ENCODE data around the gene CLCNKB.

The CLCNKB gene

DNA sequence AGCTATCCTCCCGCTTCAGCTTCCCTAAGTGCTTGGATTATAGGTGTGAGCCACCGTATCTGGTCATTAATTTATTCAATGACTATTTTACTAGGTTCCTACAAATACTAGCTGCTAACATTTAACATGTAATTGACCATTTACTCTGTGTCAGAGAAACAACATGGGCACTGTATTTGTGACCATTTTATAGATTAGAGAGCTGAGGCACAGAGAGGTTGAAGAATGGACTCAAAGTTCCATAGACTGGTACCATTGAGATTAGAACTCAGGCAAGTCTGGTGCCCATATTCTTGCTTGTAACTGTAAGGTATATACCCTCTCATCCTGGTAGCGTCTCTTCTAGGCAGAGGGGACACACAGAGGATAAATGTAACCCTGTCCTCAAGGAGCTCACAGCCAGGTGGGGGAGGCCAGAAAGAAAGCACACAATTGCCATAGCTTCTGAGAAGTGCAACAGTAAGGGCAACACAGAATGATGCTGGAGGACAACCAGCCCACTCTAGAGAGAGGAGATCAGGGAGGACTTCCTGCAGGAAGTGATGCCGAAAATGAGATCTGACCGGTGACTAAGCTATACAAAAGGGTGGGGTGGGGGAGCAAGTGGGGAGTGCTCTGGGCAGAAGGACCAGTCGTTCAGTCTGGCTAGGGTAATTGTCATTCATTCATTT lies 35.8 kb upstream of the CLCNKB start:
- H3K36me3 ChIP-seq (ENCODE audit: control insufficient read depth, insufficient read depth, low read length), result no peaks in the 10 kb centered on the region
- no CpG with 5 or more reads among the region's 6 CpGs for WGBS (ENCODE audit: insufficient coverage, insufficient read length)
- H3K9me3 ChIP-seq (ENCODE audit: control insufficient read depth, insufficient read depth, low read length), result no peaks in the 10 kb centered on the region
- no peaks in the 10 kb centered on the region for H3K27me3 ChIP-seq (ENCODE audit: control insufficient read depth, insufficient read depth, low read length)
- H3K4me3 ChIP-seq (ENCODE audit: low read length), result no peak overlapping the region
- no peak overlapping the region for H3K27ac ChIP-seq (ENCODE audit: low read length)
- no peak for DNase-seq (ENCODE audit: low read depth, low spot score)
- H3K4me1 ChIP-seq (ENCODE audit: control insufficient read depth, insufficient read depth, low read length), result peaks cover 3% of the 10 kb centered on the region; the same call in 1 of the 2 replicates

DNA sequence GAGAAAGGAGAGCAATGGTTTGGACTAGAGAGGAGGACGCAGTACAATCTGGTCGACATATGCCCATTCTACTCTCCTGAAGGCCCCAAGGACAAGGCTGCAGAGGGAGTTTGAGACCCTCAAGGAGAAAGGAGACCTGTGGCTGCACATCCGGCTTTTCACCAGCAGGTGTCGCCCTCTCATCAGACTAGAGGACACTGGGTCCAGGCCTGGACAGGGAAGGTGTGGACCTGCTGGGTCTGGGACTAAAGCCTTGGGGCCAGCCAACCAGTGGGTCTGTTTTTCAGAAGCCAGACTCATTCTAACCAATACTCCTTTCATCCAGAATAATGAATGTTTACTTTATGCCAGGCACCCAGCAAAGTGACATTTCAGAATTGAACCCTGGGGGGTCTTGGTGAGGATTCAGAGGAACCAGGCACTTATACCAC lies 34.5 kb upstream of the CLCNKB start:
- Histone ChIP-seq H3K4me3 (ENCODE audit: low read length) (no peak overlapping the region), H3K4me1 (ENCODE audit: control insufficient read depth, insufficient read depth, low read length) (peaks cover 5% of the 10 kb centered on the region), H3K27me3 (ENCODE audit: control insufficient read depth, insufficient read depth, low read length) (no peaks in the 10 kb centered on the region), H3K36me3 (ENCODE audit: control insufficient read depth, insufficient read depth, low read length) (no peaks in the 10 kb centered on the region), H3K9me3 (ENCODE audit: control insufficient read depth, insufficient read depth, low read length) (no peaks in the 10 kb centered on the region), H3K27ac (ENCODE audit: low read length) (no peak overlapping the region)
- DNase-seq (ENCODE audit: low read depth, low spot score), result no peak
- WGBS (ENCODE audit: insufficient coverage, insufficient read length), result no CpG with 5 or more reads among the region's 4 CpGs

DNA sequence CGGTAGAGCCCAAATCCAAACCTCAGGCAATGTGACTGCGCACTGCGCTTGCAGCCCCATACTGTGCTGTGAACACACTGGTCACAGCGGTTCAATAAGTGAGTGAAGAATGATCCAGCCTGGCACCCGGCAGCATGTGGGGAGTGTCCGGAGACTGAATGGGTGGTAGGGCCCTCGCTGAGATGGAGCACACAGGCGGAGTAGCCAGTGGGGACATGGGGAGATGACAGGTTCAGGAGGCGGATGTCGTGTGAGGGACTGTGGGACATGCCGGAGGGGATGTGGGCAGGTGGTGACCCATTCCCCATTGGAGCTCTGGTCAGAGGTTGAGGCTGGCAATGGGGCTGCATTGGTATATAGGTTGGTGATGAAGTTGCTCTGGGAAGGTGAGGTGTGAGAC lies 33.9 kb upstream of the CLCNKB start:
- no peak overlapping the region for H3K4me3 ChIP-seq (ENCODE audit: low read length)
- no peaks in the 10 kb centered on the region for H3K9me3 ChIP-seq (ENCODE audit: control insufficient read depth, insufficient read depth, low read length)
- H3K36me3 ChIP-seq (ENCODE audit: control insufficient read depth, insufficient read depth, low read length), result no peaks in the 10 kb centered on the region
- H3K27ac ChIP-seq (ENCODE audit: low read length), result no peak overlapping the region
- peaks cover 5% of the 10 kb centered on the region for H3K4me1 ChIP-seq (ENCODE audit: control insufficient read depth, insufficient read depth, low read length)
- H3K27me3 ChIP-seq (ENCODE audit: control insufficient read depth, insufficient read depth, low read length), result no peaks in the 10 kb centered on the region
- WGBS (ENCODE audit: insufficient coverage, insufficient read length), result no CpG with 5 or more reads among the region's 11 CpGs
- no peak for DNase-seq (ENCODE audit: low read depth, low spot score)

DNA sequence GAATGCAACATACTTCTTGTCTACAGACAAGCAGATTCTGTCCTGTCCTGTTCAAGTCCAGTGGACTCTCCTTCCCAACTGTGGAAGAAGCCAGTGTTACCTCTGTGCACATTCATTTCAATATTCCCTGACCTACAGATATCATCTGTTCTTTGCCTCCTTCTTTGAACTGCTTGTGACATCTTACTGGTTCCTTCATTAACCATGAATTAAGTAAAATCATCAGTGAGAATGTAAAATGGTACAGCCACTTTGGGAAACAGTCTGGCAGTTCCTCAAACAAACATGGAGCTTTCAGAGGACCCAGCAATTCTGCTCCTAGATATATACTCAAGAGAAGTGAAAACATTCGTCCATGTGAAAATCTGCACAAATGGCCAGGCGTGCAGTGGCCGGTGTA lies 32.7 kb upstream of the CLCNKB start:
- Histone ChIP-seq H3K4me3 (ENCODE audit: low read length) (no peak overlapping the region), H3K9me3 (ENCODE audit: control insufficient read depth, insufficient read depth, low read length) (no peaks in the 10 kb centered on the region), H3K36me3 (ENCODE audit: control insufficient read depth, insufficient read depth, low read length) (no peaks in the 10 kb centered on the region), H3K4me1 (ENCODE audit: control insufficient read depth, insufficient read depth, low read length) (peaks cover 5% of the 10 kb centered on the region), H3K27me3 (ENCODE audit: control insufficient read depth, insufficient read depth, low read length) (no peaks in the 10 kb centered on the region), H3K27ac (ENCODE audit: low read length) (no peak overlapping the region)
- no peak for DNase-seq (ENCODE audit: low read depth, low spot score)
- no CpG with 5 or more reads among the region's 3 CpGs for WGBS (ENCODE audit: insufficient coverage, insufficient read length)

DNA sequence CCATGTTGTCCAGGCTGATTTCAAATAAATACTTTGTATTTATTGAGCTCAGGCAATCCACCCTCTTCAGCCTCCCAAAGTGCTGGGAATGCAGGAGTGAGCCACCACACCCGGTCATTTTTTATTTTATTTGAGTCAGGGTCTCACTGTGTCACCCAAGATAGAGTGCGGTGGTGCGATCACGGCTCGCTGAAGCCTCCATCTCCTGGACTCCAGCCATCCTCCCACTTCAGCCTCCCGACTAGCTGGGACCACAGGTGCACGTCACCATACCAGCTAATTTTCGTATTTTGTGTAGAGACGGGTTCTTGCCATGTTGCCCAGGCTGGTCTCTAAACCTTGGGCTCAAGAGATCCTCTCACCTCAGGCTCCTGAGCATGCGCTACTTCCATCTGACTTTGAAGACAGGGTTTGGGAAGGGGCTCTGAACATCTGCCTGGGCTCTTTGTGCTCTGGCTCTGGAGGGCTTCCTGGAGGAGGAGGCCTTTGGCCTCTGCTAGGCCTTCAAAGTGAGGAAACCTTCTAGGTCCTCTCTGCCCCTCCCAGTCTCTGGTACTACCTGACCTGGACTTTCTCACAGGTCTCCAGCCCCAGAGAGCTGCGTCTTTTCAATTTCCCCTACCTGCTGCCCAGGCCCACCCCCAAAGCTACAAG lies 31.5 kb upstream of the CLCNKB start:
- no peaks in the 10 kb centered on the region for H3K9me3 ChIP-seq (ENCODE audit: control insufficient read depth, insufficient read depth, low read length)
- no peak for DNase-seq (ENCODE audit: low read depth, low spot score)
- H3K27ac ChIP-seq (ENCODE audit: low read length), result no peak overlapping the region
- WGBS (ENCODE audit: insufficient coverage, insufficient read length), result no CpG with 5 or more reads among the region's 11 CpGs
- H3K36me3 ChIP-seq (ENCODE audit: control insufficient read depth, insufficient read depth, low read length), result no peaks in the 10 kb centered on the region
- H3K27me3 ChIP-seq (ENCODE audit: control insufficient read depth, insufficient read depth, low read length), result no peaks in the 10 kb centered on the region
- peak overlapping the region; percentile 23; the same call in 1 of the 2 replicates for H3K4me3 ChIP-seq (ENCODE audit: low read length)
- H3K4me1 ChIP-seq (ENCODE audit: control insufficient read depth, insufficient read depth, low read length), result peaks cover 9% of the 10 kb centered on the region

DNA sequence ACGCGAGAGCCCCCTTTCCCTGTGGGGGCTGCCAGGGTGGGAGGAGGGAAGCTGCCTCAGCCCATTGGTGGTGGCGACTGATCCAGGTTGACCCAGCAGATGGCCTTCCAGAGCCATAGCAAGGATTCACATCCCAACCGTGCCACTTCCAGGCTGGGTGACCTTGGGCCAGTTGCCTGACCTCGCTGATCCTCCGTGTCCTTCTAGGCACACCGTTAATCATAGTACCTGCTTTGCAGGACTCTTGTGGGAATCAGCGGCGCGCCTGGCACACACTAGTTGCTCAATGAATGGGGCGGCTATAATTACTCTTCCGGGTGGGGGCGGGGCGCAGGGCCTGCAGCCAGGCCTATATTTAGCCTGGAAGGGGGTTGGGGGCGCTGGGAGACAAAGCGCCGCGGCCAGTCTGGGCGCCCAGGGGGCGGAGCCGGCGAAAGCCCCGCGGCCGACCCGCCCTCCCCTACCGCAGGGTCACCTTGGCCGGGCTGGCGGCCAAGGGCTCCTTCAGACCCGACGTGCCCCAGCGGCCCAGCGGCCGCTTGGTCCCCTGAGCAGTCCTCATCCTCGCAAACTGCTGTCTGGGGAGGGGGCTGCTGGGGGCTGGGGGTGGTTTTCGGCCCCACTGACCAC lies 30.9 kb upstream of the CLCNKB start:
- Histone ChIP-seq H3K4me3 (ENCODE audit: low read length) (peak overlapping the region; percentile 26; the same call in 1 of the 2 replicates), H3K4me1 (ENCODE audit: control insufficient read depth, insufficient read depth, low read length) (peaks cover 13% of the 10 kb centered on the region), H3K36me3 (ENCODE audit: control insufficient read depth, insufficient read depth, low read length) (no peaks in the 10 kb centered on the region), H3K27ac (ENCODE audit: low read length) (no peak overlapping the region), H3K27me3 (ENCODE audit: control insufficient read depth, insufficient read depth, low read length) (no peaks in the 10 kb centered on the region), H3K9me3 (ENCODE audit: control insufficient read depth, insufficient read depth, low read length) (no peaks in the 10 kb centered on the region)
- no peak for DNase-seq (ENCODE audit: low read depth, low spot score)
- no CpG with 5 or more reads among the region's 36 CpGs for WGBS (ENCODE audit: insufficient coverage, insufficient read length)

DNA sequence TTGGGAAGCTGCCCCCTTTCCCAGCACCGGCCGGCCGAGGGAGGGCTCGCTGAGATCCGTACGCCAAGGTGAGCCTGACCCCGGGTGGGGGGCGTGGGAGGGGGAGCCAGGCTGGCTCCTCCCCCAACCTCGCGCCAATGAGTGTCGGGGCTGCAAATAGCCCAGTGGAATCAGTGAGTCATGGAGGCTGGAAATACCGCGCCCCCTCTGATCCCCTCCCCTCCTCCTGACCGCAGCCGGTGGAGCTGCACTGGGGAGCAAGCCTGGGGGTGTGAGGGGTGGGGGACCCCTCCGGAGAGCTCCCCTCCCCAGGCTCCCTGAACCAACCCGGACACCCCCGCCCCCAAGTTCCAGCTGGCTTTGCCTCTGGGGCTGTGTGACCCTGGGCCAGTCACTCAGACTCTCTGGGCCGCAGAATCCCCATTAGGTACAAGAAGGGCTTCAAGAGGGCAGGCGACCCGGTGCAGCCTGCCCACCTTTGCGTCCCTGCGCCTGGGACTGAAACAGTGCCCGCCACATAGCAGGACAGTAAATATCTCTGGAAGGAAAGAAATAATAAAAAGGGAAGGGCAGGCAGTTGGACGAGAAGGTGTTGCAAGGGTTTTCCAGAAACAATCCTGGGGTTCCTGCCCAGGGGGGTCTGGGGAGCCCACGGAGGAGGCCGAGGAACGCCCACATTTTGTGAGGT lies 30.2 kb upstream of the CLCNKB start:
- Histone ChIP-seq H3K9me3 (ENCODE audit: control insufficient read depth, insufficient read depth, low read length) (no peaks in the 10 kb centered on the region), H3K27ac (ENCODE audit: low read length) (no peak overlapping the region), H3K27me3 (ENCODE audit: control insufficient read depth, insufficient read depth, low read length) (no peaks in the 10 kb centered on the region), H3K36me3 (ENCODE audit: control insufficient read depth, insufficient read depth, low read length) (no peaks in the 10 kb centered on the region), H3K4me3 (ENCODE audit: low read length) (peak overlapping the region; percentile 26; the same call in 1 of the 2 replicates), H3K4me1 (ENCODE audit: control insufficient read depth, insufficient read depth, low read length) (peaks cover 13% of the 10 kb centered on the region)
- WGBS (ENCODE audit: insufficient coverage, insufficient read length), result no CpG with 5 or more reads among the region's 28 CpGs
- DNase-seq (ENCODE audit: low read depth, low spot score), result no peak

DNA sequence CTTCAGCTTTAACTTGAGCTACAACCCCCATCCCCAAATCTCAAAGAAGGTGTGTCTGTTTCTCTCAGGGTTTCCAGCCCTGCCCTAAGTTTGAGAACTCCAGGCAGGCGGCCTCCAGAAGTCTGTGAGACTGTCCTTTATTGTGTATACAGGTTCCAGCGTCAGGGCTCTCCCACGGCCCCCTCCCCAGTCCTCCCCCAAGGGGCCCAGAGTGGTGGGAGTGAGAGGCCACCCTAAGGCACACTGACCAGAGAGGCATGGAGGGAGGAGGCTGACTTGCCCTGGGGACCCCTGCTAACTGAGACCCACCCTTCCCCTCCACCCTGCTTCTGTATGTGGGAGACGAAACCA lies 29.7 kb upstream of the CLCNKB start:
- no peak for DNase-seq (ENCODE audit: low read depth, low spot score)
- Histone ChIP-seq H3K9me3 (ENCODE audit: control insufficient read depth, insufficient read depth, low read length) (no peaks in the 10 kb centered on the region), H3K36me3 (ENCODE audit: control insufficient read depth, insufficient read depth, low read length) (no peaks in the 10 kb centered on the region), H3K4me1 (ENCODE audit: control insufficient read depth, insufficient read depth, low read length) (peaks cover 13% of the 10 kb centered on the region), H3K27me3 (ENCODE audit: control insufficient read depth, insufficient read depth, low read length) (no peaks in the 10 kb centered on the region), H3K4me3 (ENCODE audit: low read length) (no peak overlapping the region), H3K27ac (ENCODE audit: low read length) (no peak overlapping the region)
- no CpG with 5 or more reads among the region's 4 CpGs for WGBS (ENCODE audit: insufficient coverage, insufficient read length)

DNA sequence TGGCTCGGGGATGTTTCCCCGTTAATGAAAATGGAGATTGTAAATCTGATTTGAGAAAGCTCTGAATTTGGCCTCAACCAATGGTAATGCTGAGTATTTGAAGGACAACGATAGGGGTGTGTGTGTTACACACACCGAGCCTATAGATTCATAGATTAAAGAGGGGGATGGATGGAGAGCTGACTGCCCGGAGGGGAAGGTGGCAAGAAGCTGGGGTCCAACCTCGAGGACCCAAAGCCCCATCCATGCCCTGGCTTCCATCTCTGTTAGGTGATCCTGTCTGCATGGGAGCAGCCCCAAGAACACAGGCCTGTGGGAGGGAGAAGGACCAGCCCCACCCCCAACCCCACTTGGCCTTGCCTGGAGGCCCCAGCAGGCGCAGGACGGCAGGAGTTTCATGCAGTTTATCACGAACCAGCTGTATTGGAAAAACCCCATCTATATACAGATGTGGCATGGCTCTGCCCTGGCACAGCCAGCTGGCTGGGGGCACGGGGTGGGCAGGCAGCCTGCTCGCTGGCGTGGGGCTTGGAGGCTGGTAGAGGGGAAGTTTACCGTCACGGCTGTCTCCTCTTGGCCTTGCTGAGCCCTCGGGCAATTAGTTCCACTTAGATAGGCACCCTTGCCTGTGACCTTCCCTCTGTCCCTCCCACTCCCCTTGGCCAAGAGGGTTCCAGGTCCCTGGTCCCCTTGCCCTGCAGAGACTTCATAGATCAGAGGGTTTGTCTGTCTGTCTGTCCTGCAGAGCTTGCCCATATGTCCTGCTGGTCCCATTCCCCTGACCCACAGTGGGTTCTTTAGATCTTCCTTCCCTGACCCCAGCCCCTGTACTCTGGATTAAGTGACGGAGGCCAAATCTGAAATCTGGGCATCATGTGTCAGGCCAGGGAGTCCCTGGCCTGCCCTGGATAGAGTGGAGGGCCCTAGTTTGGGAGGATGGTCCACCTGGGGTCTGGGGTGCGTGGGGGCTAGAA lies 28.8 kb upstream of the CLCNKB start:
- no peak for DNase-seq (ENCODE audit: low read depth, low spot score)
- no peak overlapping the region for H3K4me3 ChIP-seq (ENCODE audit: low read length)
- no CpG with 5 or more reads among the region's 17 CpGs for WGBS (ENCODE audit: insufficient coverage, insufficient read length)
- H3K27me3 ChIP-seq (ENCODE audit: control insufficient read depth, insufficient read depth, low read length), result no peaks in the 10 kb centered on the region
- no peak overlapping the region for H3K27ac ChIP-seq (ENCODE audit: low read length)
- no peaks in the 10 kb centered on the region for H3K9me3 ChIP-seq (ENCODE audit: control insufficient read depth, insufficient read depth, low read length)
- peaks cover 13% of the 10 kb centered on the region for H3K4me1 ChIP-seq (ENCODE audit: control insufficient read depth, insufficient read depth, low read length)
- no peaks in the 10 kb centered on the region for H3K36me3 ChIP-seq (ENCODE audit: control insufficient read depth, insufficient read depth, low read length)

Data from iPS DF 6.9 (cell line).